Mesenchymal stem cell (in vitro differentiated cells and primary cell): ENCODE results near the gene SUSD4.

Experiments
- DNase-seq: peaks from one replicate; pipeline ENCODE4 v3.0.0-alpha.2; 2013
- H2AFZ ChIP-seq: one replicate; pipeline ENCODE4 v1.6.1; 2013; ENCODE audit warnings: low read depth, mild to moderate bottlenecking, control low read depth, inconsistent platforms, low read length, moderate library complexity
- H2AK5ac ChIP-seq: 2 replicates; pipeline ENCODE4 v1.6.1; 2013; ENCODE audit warnings: low read length, moderate library complexity, mild to moderate bottlenecking, inconsistent platforms; ENCODE audit not compliant: severe bottlenecking
- H2BK120ac ChIP-seq: one replicate; pipeline ENCODE4 v1.6.1; 2013; ENCODE audit warnings: low read depth, mild to moderate bottlenecking, inconsistent platforms, low read length, moderate library complexity
- H2BK12ac ChIP-seq, 2 experiments: one replicate each; pipeline ENCODE4 v1.6.1; 2013; ENCODE audit warnings: inconsistent platforms in 2 of 2, low read length in 2 of 2, mild to moderate bottlenecking in 2 of 2, moderate library complexity in 2 of 2, control low read depth in 1 of 2
- H2BK15ac ChIP-seq: one replicate; pipeline ENCODE4 v1.6.1; 2013; ENCODE audit warnings: mild to moderate bottlenecking, low read depth, inconsistent platforms; ENCODE audit not compliant: poor library complexity, severe bottlenecking
- H2BK5ac ChIP-seq: 2 replicates; pipeline ENCODE4 v1.6.1; 2013; ENCODE audit warnings: low read depth, mild to moderate bottlenecking, low read length, control low read depth, inconsistent platforms; ENCODE audit not compliant: poor library complexity, severe bottlenecking
- H3K14ac ChIP-seq, 2 experiments: one replicate each; pipeline ENCODE4 v1.6.1; 2013; ENCODE audit warnings: inconsistent platforms in 2 of 2, low read length in 2 of 2, control low read depth in 1 of 2, mild to moderate bottlenecking in 1 of 2, moderate library complexity in 1 of 2
- H3K18ac ChIP-seq, 2 experiments: one replicate each; pipeline ENCODE4 v1.6.1; 2013; ENCODE audit warnings: inconsistent platforms in 2 of 2, low read length in 2 of 2, control low read depth in 1 of 2, low read depth in 1 of 2, mild to moderate bottlenecking in 1 of 2
- H3K23ac ChIP-seq, 2 experiments: one replicate each; pipeline ENCODE4 v1.6.1; 2013; ENCODE audit warnings: inconsistent platforms in 2 of 2, low read length in 2 of 2, mild to moderate bottlenecking in 2 of 2, moderate library complexity in 2 of 2, control low read depth in 1 of 2
- H3K27ac ChIP-seq: 2 replicates; pipeline ENCODE4 v1.5.1; 2013; ENCODE audit warnings: mild to moderate bottlenecking, moderate library complexity, low read length, control low read depth, inconsistent platforms; ENCODE audit not compliant: poor library complexity, severe bottlenecking
- H3K27me3 ChIP-seq, 2 experiments: 2 replicates each; pipeline versions ENCODE4 v1.6.1 to v1.7.0; 2013; ENCODE audit warnings: low read length in 2 of 2, mild to moderate bottlenecking in 2 of 2, moderate library complexity in 2 of 2, control low read depth in 1 of 2, inconsistent platforms in 1 of 2; ENCODE audit not compliant: control insufficient read depth in 1 of 2, insufficient read depth in 1 of 2
- H3K36me3 ChIP-seq, 2 experiments: 2 replicates each; pipeline versions ENCODE4 v1.6.1 to v1.7.0; 2013; ENCODE audit warnings: low read length in 2 of 2, control low read depth in 1 of 2, inconsistent platforms in 1 of 2, low read depth in 1 of 2, mild to moderate bottlenecking in 1 of 2; ENCODE audit not compliant: insufficient read depth in 2 of 2, control insufficient read depth in 1 of 2
- H3K4ac ChIP-seq, 2 experiments: one replicate each; pipeline ENCODE4 v1.6.1; 2013; ENCODE audit warnings: inconsistent platforms in 2 of 2, low read length in 2 of 2, mild to moderate bottlenecking in 2 of 2, moderate library complexity in 2 of 2, control low read depth in 1 of 2, low read depth in 1 of 2
- H3K4me1 ChIP-seq: 2 replicates; pipeline ENCODE4 v1.6.1; 2013; ENCODE audit warnings: low read depth, low read length, control low read depth; ENCODE audit not compliant: control insufficient read depth, insufficient read depth
- H3K4me2 ChIP-seq: 2 replicates; pipeline ENCODE4 v1.6.1; 2013; ENCODE audit warnings: low read length, mild to moderate bottlenecking, inconsistent platforms; ENCODE audit not compliant: poor library complexity, severe bottlenecking
- H3K4me3 ChIP-seq, 2 experiments: 2 replicates each; pipeline versions ENCODE4 v1.5.1 to v1.7.0; 2013; ENCODE audit warnings: low read length in 2 of 2, mild to moderate bottlenecking in 2 of 2, control low read depth in 1 of 2, low read depth in 1 of 2; ENCODE audit not compliant: insufficient read depth in 1 of 2
- H3K79me1 ChIP-seq: replicated peaks from 2 replicates; pipeline ENCODE4 v1.6.1; 2013; ENCODE audit warnings: mild to moderate bottlenecking, control low read depth, low read length, inconsistent platforms; ENCODE audit not compliant: poor library complexity, severe bottlenecking
- H3K9ac ChIP-seq: 2 replicates; pipeline ENCODE4 v1.7.0; 2013; ENCODE audit warnings: mild to moderate bottlenecking, low read length, moderate library complexity
- H3K9me3 ChIP-seq: 2 replicates; pipeline ENCODE4 v1.7.0; 2013; ENCODE audit warnings: mild to moderate bottlenecking, low read length; ENCODE audit not compliant: control insufficient read depth
- H4K8ac ChIP-seq: one replicate; pipeline ENCODE4 v1.6.1; 2013; ENCODE audit warnings: inconsistent platforms, mild to moderate bottlenecking, low read length, moderate library complexity
- H4K91ac ChIP-seq: one replicate; pipeline ENCODE4 v1.6.1; 2013; ENCODE audit warnings: mild to moderate bottlenecking, low read length, inconsistent platforms
- WGBS: methylation state at CpG from one replicate; pipeline ENCODE4 v1.1.7; 2013; ENCODE audit warnings: mixed read lengths; 5-methylcytosine and 5-hydroxymethylcytosine counted together

The SUSD4 gene

DNA sequence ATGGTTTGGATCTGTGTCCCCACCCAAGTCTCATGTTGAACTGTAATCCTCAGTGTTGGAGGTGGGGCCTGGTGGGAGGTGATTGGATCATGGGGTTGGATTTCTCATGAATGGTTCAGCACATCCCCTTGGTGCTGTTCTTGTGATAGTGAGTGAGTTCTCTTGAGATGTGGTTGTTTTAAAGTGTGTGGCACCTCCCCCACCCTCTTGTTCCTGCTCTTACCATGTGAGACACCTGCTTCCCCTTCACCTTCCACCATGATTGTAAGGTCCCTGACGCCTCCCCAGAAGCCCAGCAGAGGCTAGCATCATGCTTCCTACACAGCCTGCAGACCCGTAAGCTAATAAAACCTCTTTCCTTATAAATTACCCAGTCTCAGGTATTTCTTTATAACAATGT is 55.8 kb downstream of the SUSD4 start:
- H3K9me3 ChIP-seq: peaks cover 4% of the 10 kb centered on the region
- no peak overlapping the region for H2BK15ac ChIP-seq
- 0% methylated on average over 1 of the region's 2 CpGs for WGBS
- DNase-seq: no peak
- H3K4ac ChIP-seq: no peak overlapping the region
- H2BK5ac ChIP-seq: no peak overlapping the region
- H3K4me1 ChIP-seq: no peaks in the 10 kb centered on the region
- no peak overlapping the region for H2AK5ac ChIP-seq
- no peaks in the 10 kb centered on the region for H3K79me1 ChIP-seq
- H4K91ac ChIP-seq: no peak overlapping the region
- H3K4me3 ChIP-seq: no peak overlapping the region
- H3K18ac ChIP-seq: no peak overlapping the region
- no peak overlapping the region for H2BK12ac ChIP-seq
- H2AFZ ChIP-seq: no peak overlapping the region
- no peak overlapping the region for H3K27ac ChIP-seq
- H3K14ac ChIP-seq: no peak overlapping the region
- H3K9ac ChIP-seq: no peak overlapping the region
- H2BK120ac ChIP-seq: no peak overlapping the region
- H3K23ac ChIP-seq: no peak overlapping the region
- peaks cover 9 to 40% of the 10 kb centered on the region in 2 experiments for H3K27me3 ChIP-seq
- H3K36me3 ChIP-seq: no peaks in the 10 kb centered on the region
- no peak overlapping the region for H4K8ac ChIP-seq
- H3K4me2 ChIP-seq: no peak overlapping the region

DNA sequence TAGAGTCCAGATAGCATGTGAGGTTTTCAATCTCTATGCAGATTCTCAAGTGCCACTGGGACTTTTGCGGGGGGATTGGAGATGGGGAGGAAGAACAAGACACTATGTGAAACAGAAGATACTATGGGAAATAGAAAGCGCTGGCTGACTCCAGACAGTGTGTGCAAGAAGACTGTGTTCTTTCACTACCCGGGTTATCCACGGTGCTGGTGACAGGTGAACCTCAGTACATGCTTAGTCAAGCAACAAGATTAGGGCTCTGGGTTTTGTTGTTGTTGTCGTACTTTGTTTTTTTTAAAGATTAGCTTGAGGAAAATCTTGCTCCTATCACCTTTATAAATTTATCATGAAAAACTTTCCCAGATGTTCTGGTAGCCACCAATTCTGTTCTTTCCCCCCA is 56.4 kb downstream of the SUSD4 start:
- Histone ChIP-seq H2AFZ (no peak overlapping the region), H3K18ac (no peak overlapping the region), H2BK120ac (no peak overlapping the region), H3K4ac (no peak overlapping the region), H3K4me3 (no peak overlapping the region), H3K4me1 (no peaks in the 10 kb centered on the region), H3K27ac (no peak overlapping the region), H3K14ac (no peak overlapping the region), H3K23ac (no peak overlapping the region), H3K9me3 (peaks cover 7% of the 10 kb centered on the region), H2BK15ac (no peak overlapping the region), H4K8ac (no peak overlapping the region), H2BK5ac (no peak overlapping the region), H3K27me3 (peaks cover 7 to 38% of the 10 kb centered on the region in 2 experiments), H2BK12ac (no peak overlapping the region), H3K4me2 (no peak overlapping the region), H3K36me3 (no peaks in the 10 kb centered on the region), H3K79me1 (no peaks in the 10 kb centered on the region), H4K91ac (no peak overlapping the region), H3K9ac (no peak overlapping the region), H2AK5ac (no peak overlapping the region)
- no peak for DNase-seq
- WGBS: 89% methylated on average over 4 of the region's 5 CpGs

DNA sequence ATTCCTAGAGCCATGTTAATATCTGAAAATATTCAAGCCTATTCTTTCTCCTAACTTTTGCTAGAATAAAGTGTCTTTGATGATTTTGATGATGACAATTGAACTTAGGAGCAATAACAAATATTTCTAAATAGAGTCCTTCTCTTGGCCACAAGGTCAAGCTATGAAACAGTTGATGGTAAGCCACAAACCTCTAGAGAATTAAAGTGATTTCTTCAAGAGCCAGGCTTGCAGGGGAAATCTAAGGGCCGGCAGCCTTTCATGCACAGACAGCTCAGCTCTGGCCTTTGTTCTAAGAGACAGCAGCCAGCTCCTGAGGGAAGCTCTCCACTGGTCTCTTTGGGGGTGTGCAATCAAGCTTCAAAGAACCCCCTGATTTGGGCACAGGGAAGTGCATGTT is 59.0 kb downstream of the SUSD4 start:
- Histone ChIP-seq H3K18ac (no peak overlapping the region), H2AFZ (no peak overlapping the region), H3K9ac (no peak overlapping the region), H3K14ac (no peak overlapping the region), H3K4me1 (no peaks in the 10 kb centered on the region), H2BK5ac (no peak overlapping the region), H4K91ac (no peak overlapping the region), H3K79me1 (no peaks in the 10 kb centered on the region), H3K27ac (no peak overlapping the region), H4K8ac (no peak overlapping the region), H3K27me3 (peaks cover 4 to 53% of the 10 kb centered on the region in 2 experiments), H3K4ac (no peak overlapping the region), H2BK15ac (no peak overlapping the region), H3K23ac (no peak overlapping the region), H3K4me3 (no peak overlapping the region), H2BK120ac (no peak overlapping the region), H3K36me3 (no peaks in the 10 kb centered on the region), H2AK5ac (no peak overlapping the region), H3K4me2 (no peak overlapping the region), H2BK12ac (no peak overlapping the region), H3K9me3 (peaks cover 10% of the 10 kb centered on the region)
- DNase-seq: no peak
- 49% methylated on average over 1 of the region's 1 CpG for WGBS

DNA sequence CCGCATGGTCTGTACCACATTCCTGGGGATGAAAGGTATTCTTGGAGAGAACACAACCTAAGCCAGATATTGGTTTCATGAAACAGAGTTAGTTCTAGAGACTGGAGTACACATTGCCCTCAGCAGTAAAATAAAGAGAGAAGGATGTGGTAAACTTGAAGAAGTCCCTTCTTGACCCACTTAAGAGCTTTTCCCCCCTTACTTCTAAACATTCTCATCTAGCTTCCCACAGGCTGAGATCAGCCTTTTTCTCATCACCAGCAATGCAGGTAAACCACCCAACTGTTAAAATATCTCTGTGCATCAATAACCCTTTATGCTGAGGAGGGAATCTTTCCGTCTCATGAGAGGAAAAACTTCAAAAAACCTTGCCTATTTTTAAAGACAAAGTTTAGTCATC is 62.6 kb downstream of the SUSD4 start:
- H3K14ac ChIP-seq: no peak overlapping the region
- H3K4me1 ChIP-seq: no peaks in the 10 kb centered on the region
- H4K8ac ChIP-seq: no peak overlapping the region
- WGBS: 100% methylated on average over 1 of the region's 2 CpGs
- no peak overlapping the region for H3K4ac ChIP-seq
- no peak overlapping the region for H2AK5ac ChIP-seq
- DNase-seq: no peak
- no peak overlapping the region for H2BK15ac ChIP-seq
- no peak overlapping the region for H2BK5ac ChIP-seq
- peaks cover 10% of the 10 kb centered on the region for H3K9me3 ChIP-seq
- H2AFZ ChIP-seq: no peak overlapping the region
- H2BK120ac ChIP-seq: no peak overlapping the region
- no peak overlapping the region for H3K4me3 ChIP-seq
- no peak overlapping the region for H3K18ac ChIP-seq
- H3K27me3 ChIP-seq: peaks cover 3 to 48% of the 10 kb centered on the region in 2 experiments
- H3K4me2 ChIP-seq: no peak overlapping the region
- H3K23ac ChIP-seq: no peak overlapping the region
- H3K9ac ChIP-seq: no peak overlapping the region
- no peak overlapping the region for H3K27ac ChIP-seq
- no peak overlapping the region for H4K91ac ChIP-seq
- no peak overlapping the region for H2BK12ac ChIP-seq
- H3K79me1 ChIP-seq: no peaks in the 10 kb centered on the region
- H3K36me3 ChIP-seq: no peaks in the 10 kb centered on the region
